GM12872 (cell line): Measurements from ENCODE around the gene NEMP1.
A peak's percentile ranks its signal among the peaks of the same experiment; 100 is the strongest.

Experiments used
- CTCF ChIP-seq: IDR thresholded peaks from 3 replicates; pipeline ENCODE4 v1.5.1; 2011; ENCODE audit warnings: low read depth, mild to moderate bottlenecking, low read length, moderate library complexity; ENCODE audit not compliant: insufficient read depth

Gene NEMP1

GRCh38 chr12:57103856-57104255 is 25.3 kb upstream of the NEMP1 start:
- TF ChIP-seq CTCF = no peak

- 0 out of 3 replicates have a peak, but pooled peaks have one; percentile 4 for TF ChIP-seq CTCF
These were observed 23.5 kb upstream of the NEMP1 start for GRCh38 chr12:57101892-57102695.

GRCh38 chr12:57099766-57100165 is 21.2 kb upstream of the NEMP1 start:
- no peak for TF ChIP-seq CTCF

- TF ChIP-seq CTCF = no peak
These were observed 20.6 kb upstream of the NEMP1 start for GRCh38 chr12:57099047-57099714.

- TF ChIP-seq CTCF = no peak
These were observed 20.0 kb upstream of the NEMP1 start for GRCh38 chr12:57098546-57098945.

GRCh38 chr12:57097554-57097835 is 18.9 kb upstream of the NEMP1 start:
- TF ChIP-seq CTCF = no peak

- no peak for TF ChIP-seq CTCF
These were observed 18.4 kb upstream of the NEMP1 start for GRCh38 chr12:57096748-57097553.
